Kidney epithelial cell (primary cell): Measurements from ENCODE around the gene ATL3. TPM values are rescaled to one million over a fixed set of nuclear protein-coding genes. Genes with fewer than 3 reads are reported as not detected.

Experiments
- DNase-seq: peaks from one replicate; pipeline ENCODE4 v3.0.0-alpha.2; 2010; ENCODE audit warnings: low read depth
- H3K27me3 ChIP-seq: 2 replicates; pipeline ENCODE4 v1.6.0; 2011; ENCODE audit warnings: low read length; ENCODE audit not compliant: control insufficient read depth, insufficient read depth
- H3K36me3 ChIP-seq: 2 replicates; pipeline ENCODE4 v1.5.1; 2011; ENCODE audit warnings: low read length; ENCODE audit not compliant: control insufficient read depth, insufficient read depth
- H3K4me3 ChIP-seq: 2 replicates; pipeline ENCODE4 v1.5.1; 2011; ENCODE audit warnings: low read depth, mild to moderate bottlenecking, control low read depth, low read length
- total RNA-seq: library from RNA; depleted of rRNA; stranded (reverse); fragments of >200 nt; gene quantifications from 2 replicates; pipeline ENCODE4 v1.2.3, GENCODE V29; 2015
- TF ChIP-seq, protein P1 (sequence below): IDR thresholded peaks from 2 replicates; pipeline ENCODE4 v1.5.1; 2011; ENCODE audit warnings: mild to moderate bottlenecking, moderate library complexity, low read length, control low read depth, inconsistent platforms; ENCODE audit not compliant: insufficient read depth, poor library complexity, severe bottlenecking

The ATL3 gene, protein sequence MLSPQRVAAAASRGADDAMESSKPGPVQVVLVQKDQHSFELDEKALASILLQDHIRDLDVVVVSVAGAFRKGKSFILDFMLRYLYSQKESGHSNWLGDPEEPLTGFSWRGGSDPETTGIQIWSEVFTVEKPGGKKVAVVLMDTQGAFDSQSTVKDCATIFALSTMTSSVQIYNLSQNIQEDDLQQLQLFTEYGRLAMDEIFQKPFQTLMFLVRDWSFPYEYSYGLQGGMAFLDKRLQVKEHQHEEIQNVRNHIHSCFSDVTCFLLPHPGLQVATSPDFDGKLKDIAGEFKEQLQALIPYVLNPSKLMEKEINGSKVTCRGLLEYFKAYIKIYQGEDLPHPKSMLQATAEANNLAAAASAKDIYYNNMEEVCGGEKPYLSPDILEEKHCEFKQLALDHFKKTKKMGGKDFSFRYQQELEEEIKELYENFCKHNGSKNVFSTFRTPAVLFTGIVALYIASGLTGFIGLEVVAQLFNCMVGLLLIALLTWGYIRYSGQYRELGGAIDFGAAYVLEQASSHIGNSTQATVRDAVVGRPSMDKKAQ
- 42.6 and 42.7 TPM in 2 replicates for total RNA-seq

DNA sequence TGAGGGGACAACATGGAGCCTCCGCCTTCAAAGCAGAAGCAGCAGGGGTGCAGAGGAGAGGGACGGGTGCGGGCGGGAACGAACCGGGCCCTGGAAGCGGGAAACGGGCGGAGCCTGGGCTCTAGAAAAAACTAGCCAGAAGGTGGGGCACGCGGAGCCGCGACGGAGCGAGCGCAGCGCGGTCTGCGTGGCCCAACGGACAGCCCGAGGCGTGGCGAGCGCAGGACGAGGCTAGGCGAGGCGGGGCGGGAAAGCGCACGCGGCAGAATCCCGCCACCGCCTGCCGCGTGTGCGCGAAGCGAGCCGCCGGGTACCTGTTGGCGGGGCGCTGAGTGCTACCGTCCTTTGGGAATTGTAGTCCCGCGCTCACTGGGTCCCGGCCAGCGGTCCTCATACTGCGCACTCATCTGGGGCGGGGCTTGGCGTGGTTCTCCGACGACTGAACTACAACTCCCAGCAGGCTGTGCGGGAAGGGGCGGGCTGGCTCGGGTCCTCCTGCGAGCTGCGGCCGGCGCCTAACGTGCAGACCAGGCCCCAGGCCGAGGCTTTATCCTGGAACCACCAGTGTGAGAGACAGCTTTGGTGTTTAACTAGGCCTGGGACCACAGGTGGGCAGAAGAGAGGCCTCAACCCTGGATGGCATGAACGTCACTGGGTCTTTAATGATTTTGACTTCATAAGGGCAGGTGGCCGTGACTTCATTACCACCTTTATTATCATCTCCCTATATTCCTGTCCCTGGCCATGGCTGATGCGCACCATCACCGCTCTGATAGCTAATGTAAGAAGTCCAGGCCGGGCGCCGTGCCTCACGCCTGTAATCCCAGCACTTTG is at the start of gene ATL3:
Gene ATL3 (minus strand): TSS at position 55 of the 834 bp plus-strand sequence. CDS start 41 bp downstream, at position 14.
- TF ChIP-seq, protein P1, sequence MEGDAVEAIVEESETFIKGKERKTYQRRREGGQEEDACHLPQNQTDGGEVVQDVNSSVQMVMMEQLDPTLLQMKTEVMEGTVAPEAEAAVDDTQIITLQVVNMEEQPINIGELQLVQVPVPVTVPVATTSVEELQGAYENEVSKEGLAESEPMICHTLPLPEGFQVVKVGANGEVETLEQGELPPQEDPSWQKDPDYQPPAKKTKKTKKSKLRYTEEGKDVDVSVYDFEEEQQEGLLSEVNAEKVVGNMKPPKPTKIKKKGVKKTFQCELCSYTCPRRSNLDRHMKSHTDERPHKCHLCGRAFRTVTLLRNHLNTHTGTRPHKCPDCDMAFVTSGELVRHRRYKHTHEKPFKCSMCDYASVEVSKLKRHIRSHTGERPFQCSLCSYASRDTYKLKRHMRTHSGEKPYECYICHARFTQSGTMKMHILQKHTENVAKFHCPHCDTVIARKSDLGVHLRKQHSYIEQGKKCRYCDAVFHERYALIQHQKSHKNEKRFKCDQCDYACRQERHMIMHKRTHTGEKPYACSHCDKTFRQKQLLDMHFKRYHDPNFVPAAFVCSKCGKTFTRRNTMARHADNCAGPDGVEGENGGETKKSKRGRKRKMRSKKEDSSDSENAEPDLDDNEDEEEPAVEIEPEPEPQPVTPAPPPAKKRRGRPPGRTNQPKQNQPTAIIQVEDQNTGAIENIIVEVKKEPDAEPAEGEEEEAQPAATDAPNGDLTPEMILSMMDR = peak; percentile 11
- H3K27me3 ChIP-seq = no peaks in the 10 kb centered on the region
- peak within 1 kb of the TSS; percentile 50 for H3K4me3 ChIP-seq
- DNase-seq = peak; percentile 80
- no peaks in the 10 kb centered on the region for H3K36me3 ChIP-seq

GRCh38 chr11:63720611-63721010 is 49.4 kb upstream of the ATL3 start:
- no peak for DNase-seq
- H3K36me3 ChIP-seq = no peaks in the 10 kb centered on the region
- no peaks in the 10 kb centered on the region for H3K27me3 ChIP-seq
- TF ChIP-seq, protein P1 = no peak
- H3K4me3 ChIP-seq = no peak overlapping the region

- Histone ChIP-seq H3K36me3 (no peaks in the 10 kb centered on the region), H3K27me3 (no peaks in the 10 kb centered on the region), H3K4me3 (no peak overlapping the region)
- TF ChIP-seq, protein P1 = no peak
- no peak for DNase-seq
Measured at GRCh38 chr11:63719987-63720386, 48.8 kb upstream of the ATL3 start.

GRCh38 chr11:63719001-63719400 is 47.8 kb upstream of the ATL3 start:
- Histone ChIP-seq H3K36me3 (no peaks in the 10 kb centered on the region), H3K27me3 (no peaks in the 10 kb centered on the region), H3K4me3 (no peak overlapping the region)
- TF ChIP-seq, protein P1 = no peak
- no peak for DNase-seq

DNA sequence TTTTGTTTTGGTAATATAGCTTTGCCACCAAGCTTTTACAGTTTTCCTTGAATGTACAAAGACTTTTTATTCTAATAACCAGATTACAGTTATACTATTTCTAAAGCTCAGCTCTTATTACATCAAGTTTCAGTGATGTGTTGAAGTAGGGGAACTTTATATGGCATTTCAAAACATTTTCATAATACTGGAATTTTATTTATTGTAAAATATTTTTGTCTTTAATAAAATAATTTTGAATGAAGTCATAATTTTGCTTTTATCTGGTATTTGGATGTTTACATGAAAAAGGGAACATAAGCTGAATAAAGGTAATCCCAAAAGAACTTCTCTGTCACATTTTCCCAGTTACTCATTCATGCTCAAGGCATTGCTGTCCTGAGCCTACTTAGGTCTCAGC is 44.9 kb upstream of the ATL3 start:
- no peak for DNase-seq
- TF ChIP-seq, protein P1 = no peak
- H3K4me3 ChIP-seq = no peak overlapping the region
- H3K27me3 ChIP-seq = no peaks in the 10 kb centered on the region
- no peaks in the 10 kb centered on the region for H3K36me3 ChIP-seq
